HG03103 (cell line): Measurements from ENCODE around the gene GALNT14.

Experiments
- ATAC-seq: cut with Tn5 transposase; IDR thresholded peaks from one replicate; pipeline ENCODE4 v1.9.1; 2021; ENCODE audit warnings: low read depth; ENCODE audit not compliant: unreplicated experiment

The GALNT14 gene

GRCh38 chr2:30957591-30957990, 180.6 kb downstream of the GALNT14 start:
- ATAC-seq, result no peak

- ATAC-seq, result no peak
Measured at GRCh38 chr2:30956995-30957394, 181.2 kb downstream of the GALNT14 start.

GRCh38 chr2:30955516-30956132, 182.6 kb downstream of the GALNT14 start:
- no peak for ATAC-seq

- no peak for ATAC-seq
Measured at GRCh38 chr2:30950339-30950738, 187.9 kb downstream of the GALNT14 start.

GRCh38 chr2:30949435-30949834, 188.8 kb downstream of the GALNT14 start:
- no peak for ATAC-seq

GRCh38 chr2:30948857-30949256, 189.4 kb downstream of the GALNT14 start:
- ATAC-seq, result no peak

- no peak for ATAC-seq
Measured at GRCh38 chr2:30948130-30948529, 190.1 kb downstream of the GALNT14 start.

GRCh38 chr2:30947686-30948085, 190.6 kb downstream of the GALNT14 start:
- no peak for ATAC-seq

GRCh38 chr2:30942419-30942818, 195.8 kb downstream of the GALNT14 start:
- no peak for ATAC-seq

GRCh38 chr2:30940839-30941238, 197.4 kb downstream of the GALNT14 start:
- no peak for ATAC-seq

GRCh38 chr2:30939364-30939763, 198.9 kb downstream of the GALNT14 start:
- no peak for ATAC-seq

- no peak for ATAC-seq
Measured at GRCh38 chr2:30938196-30938595, 200.0 kb downstream of the GALNT14 start.

GRCh38 chr2:30936977-30937376, 201.3 kb downstream of the GALNT14 start:
- no peak for ATAC-seq

- no peak for ATAC-seq
Measured at GRCh38 chr2:30935795-30936194, 202.4 kb downstream of the GALNT14 start.

GRCh38 chr2:30934066-30934465, 204.2 kb downstream of the GALNT14 start:
- no peak for ATAC-seq

- ATAC-seq, result no peak
Measured at GRCh38 chr2:30933496-30933895, 204.7 kb downstream of the GALNT14 start.

- no peak for ATAC-seq
Measured at GRCh38 chr2:30932870-30933269, 205.4 kb downstream of the GALNT14 start.

- ATAC-seq, result no peak
Measured at GRCh38 chr2:30931841-30932407, 206.3 kb downstream of the GALNT14 start.

GRCh38 chr2:30930716-30931115, 207.5 kb downstream of the GALNT14 start:
- no peak for ATAC-seq

GRCh38 chr2:30927465-30928075, 210.7 kb downstream of the GALNT14 start:
- no peak for ATAC-seq

GRCh38 chr2:30926606-30927005, 211.6 kb downstream of the GALNT14 start:
- ATAC-seq, result no peak

GRCh38 chr2:30923623-30924022, 214.6 kb downstream of the GALNT14 start:
- no peak for ATAC-seq
